ENCODE results near the gene RECK.

DNA sequence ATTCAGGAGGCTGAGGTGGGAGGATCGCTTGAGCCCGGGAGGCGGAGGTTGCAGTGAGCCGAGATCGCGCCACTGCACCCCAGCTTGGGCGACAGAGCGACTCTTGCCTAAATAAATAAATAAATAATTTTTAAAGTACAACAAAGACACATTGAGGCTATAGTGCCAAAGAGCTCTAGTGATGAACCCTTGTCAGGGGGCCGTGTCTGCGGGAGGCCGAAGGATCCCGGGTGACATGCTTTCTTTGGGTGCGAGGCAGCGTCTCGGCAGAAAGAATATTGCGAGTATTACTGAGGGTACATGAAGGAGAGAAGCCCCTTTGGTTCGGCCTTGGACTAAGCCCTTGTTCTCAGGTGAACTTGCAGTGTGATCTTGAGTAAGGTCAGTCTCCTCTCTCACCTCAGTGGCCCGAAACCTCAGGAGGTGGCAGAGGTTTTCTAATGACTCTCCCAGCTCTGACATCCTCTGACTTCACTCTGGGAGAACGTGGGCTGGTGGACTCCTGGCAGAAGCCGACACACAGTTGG is 397 bp upstream of the RECK start:
- no peak for TF ChIP-seq POLR2A (IDR thresholded peaks at IDR 0.05)
- TF ChIP-seq, protein P1, sequence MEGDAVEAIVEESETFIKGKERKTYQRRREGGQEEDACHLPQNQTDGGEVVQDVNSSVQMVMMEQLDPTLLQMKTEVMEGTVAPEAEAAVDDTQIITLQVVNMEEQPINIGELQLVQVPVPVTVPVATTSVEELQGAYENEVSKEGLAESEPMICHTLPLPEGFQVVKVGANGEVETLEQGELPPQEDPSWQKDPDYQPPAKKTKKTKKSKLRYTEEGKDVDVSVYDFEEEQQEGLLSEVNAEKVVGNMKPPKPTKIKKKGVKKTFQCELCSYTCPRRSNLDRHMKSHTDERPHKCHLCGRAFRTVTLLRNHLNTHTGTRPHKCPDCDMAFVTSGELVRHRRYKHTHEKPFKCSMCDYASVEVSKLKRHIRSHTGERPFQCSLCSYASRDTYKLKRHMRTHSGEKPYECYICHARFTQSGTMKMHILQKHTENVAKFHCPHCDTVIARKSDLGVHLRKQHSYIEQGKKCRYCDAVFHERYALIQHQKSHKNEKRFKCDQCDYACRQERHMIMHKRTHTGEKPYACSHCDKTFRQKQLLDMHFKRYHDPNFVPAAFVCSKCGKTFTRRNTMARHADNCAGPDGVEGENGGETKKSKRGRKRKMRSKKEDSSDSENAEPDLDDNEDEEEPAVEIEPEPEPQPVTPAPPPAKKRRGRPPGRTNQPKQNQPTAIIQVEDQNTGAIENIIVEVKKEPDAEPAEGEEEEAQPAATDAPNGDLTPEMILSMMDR (IDR thresholded peaks at IDR 0.05) = no peak

Measured in lower leg skin (tissue), 3 donors.